Heart left ventricle (tissue), 16 donors: ENCODE results near the gene BAZ2A. TPM values are rescaled to one million over a fixed set of nuclear protein-coding genes. Genes with fewer than 3 reads are reported as not detected.

Source experiments
- ATAC-seq, 4 donors: fragments of 200-7000 bp; cut with Tn5 transposase; one replicate each; pipeline ENCODE4 v1.9.1; 2020 to 2022; ENCODE audit warnings: moderate library complexity in 4 of 4, mild to moderate bottlenecking in 3 of 4, moderate number of reproducible peaks in 1 of 4
- DNase-seq, 5 donors: peaks; one replicate each; pipeline ENCODE4 v3.0.0-alpha.2; 2020
- H3K27ac ChIP-seq, 12 donors: fragments of 200-600 bp; sonication (generic) in 4 of 12; one replicate each; pipeline versions ENCODE4 v1.5.0 to v1.8.0; 2016 to 2022; ENCODE audit warnings: mild to moderate bottlenecking in 2 of 12
- H3K27me3 ChIP-seq, 9 donors: fragments of 200-600 bp; sonication (generic) in 2 of 9; one replicate each; pipeline versions ENCODE4 v1.5.1 to v1.8.0; 2016 to 2022; ENCODE audit warnings: mild to moderate bottlenecking in 3 of 9
- H3K36me3 ChIP-seq, 9 donors: fragments of 200-600 bp; sonication (generic) in 2 of 9; one replicate each; pipeline versions ENCODE4 v1.5.0 to v1.8.0; 2018 to 2022; ENCODE audit warnings: mild to moderate bottlenecking in 2 of 9
- H3K4me1 ChIP-seq, 12 donors: fragments of 200-600 bp; sonication (generic) in 4 of 12; one replicate each; pipeline versions ENCODE4 v1.5.0 to v1.8.0; 2016 to 2022; ENCODE audit warnings: mild to moderate bottlenecking in 3 of 12
- H3K4me3 ChIP-seq, 12 donors: fragments of 200-600 bp; sonication (generic) in 4 of 12; one replicate each; pipeline versions ENCODE4 v1.5.0 to v1.8.0; 2017 to 2022; ENCODE audit warnings: mild to moderate bottlenecking in 9 of 12, moderate library complexity in 4 of 12
- H3K9me3 ChIP-seq, 12 donors: fragments of 200-600 bp; sonication (generic) in 4 of 12; one replicate each; pipeline versions ENCODE4 v1.5.0 to v1.8.0; 2016 to 2022; ENCODE audit warnings: mild to moderate bottlenecking in 1 of 12
- CTCF ChIP-seq, 12 donors: fragments of 200-600 bp; sonication (generic) in 4 of 12; IDR thresholded peaks; one replicate each; pipeline versions ENCODE4 v1.5.0 to v1.8.0; 2018 to 2022; ENCODE audit warnings: antibody characterized with exemption in 12 of 12, mild to moderate bottlenecking in 5 of 12
- POLR2A ChIP-seq, 2 donors: fragments of 450-650 bp; IDR thresholded peaks; one replicate each; pipeline ENCODE4 v1.6.1; 2017; ENCODE audit warnings: antibody characterized with exemption in 2 of 2, mild to moderate bottlenecking in 2 of 2, moderate library complexity in 2 of 2
- WGBS, 4 donors: extraction: QIAGEN DNeasy Blood & Tissue Kit in 2 of 4; methylation state at CpG; one replicate each; pipeline versions ENCODE4 v1.1.5 to v1.1.7; 2013 to 2018; 5-methylcytosine and 5-hydroxymethylcytosine counted together
- intact Hi-C, 10 donors: fragments of 100-400 bp; cut with DNase I; formaldehyde crosslinking; loops; one replicate each; pipeline versions ENCODE4 v1.11.1 to v1.14.2; 2022
- polyA plus RNA-seq, 2 donors: library from polyadenylated mRNA; stranded (reverse); fragments of 200-250 nt; gene quantifications; one replicate each; pipeline ENCODE4 v1.2.3, GENCODE V29; 2013
- total RNA-seq, 9 donors: library from RNA; depleted of rRNA in 2 of 9; stranded (reverse); fragments of >200 nt in 2 of 9; fragmentation: NEBNext Ultra II Directional in 3 of 9; extraction: Animal tissue kit (Norgen Biotek cat#: 25700) in 3 of 9; gene quantifications; one replicate each; pipeline versions ENCODE4 v1.1.0 to v1.2.4, GENCODE V29; 2016 to 2023
- donor health status: ischemic (EF 13 %, LVEDD 7.1; RV severe dilation, severe dysfunction).
- donor health status: healthy with polysubstance abuse.
- donor health status: DM: no; HTN: yes; CAD: no.
- donor health status: DM: no; HTN: no; CAD: no.
- donor health status: ischemic (EF 25% LVEDD 6.9; RV normal size, moderate dysfunction).
- donor health status: ischemic (EF 25% LVEDD 5.7; RV mildly dilated, moderate dysfunction).
- donor health status: healthy.
- donor health status: DM: yes; HTN: yes; CAD: no.
- donor health status: ischemic (EF 35%, LVEDD 5.7; RV mildly dilated, moderate dysfunction).
- donor health status: nonischemic (EF 11% LVEDD 7.7; RV severe dilation, severe dysfunction).
- donor health status: DM: yes; HTN: yes; CAD: no.
- donor health status: PGD.
- donor health status: ischemic (EF 29% LVEDD 5.4; RV normal size, mild dysfunction).
- donor health status: nonischemic (EF 23%, LVEDD 6.1; RV moderate dilation, normal function).

Gene BAZ2A
- total and polyA plus RNA-seq, 11 donors, result 25.2 to 71.5 (median 36.4) TPM

GRCh38 chr12:56551070-56551469, 79.1 kb downstream of the BAZ2A start:
- Histone ChIP-seq H3K27ac (no peak overlapping the region), H3K36me3 (peaks cover 0 to 16% (median 5%) of the 10 kb centered on the region in 9 donors), H3K27me3 (no peaks in the 10 kb centered on the region), H3K4me3 (no peak overlapping the region), H3K4me1 (peaks cover 0 to 24% (median 2%) of the 10 kb centered on the region in 12 donors), H3K9me3 (no peaks in the 10 kb centered on the region)
- intact Hi-C loops, result no loop called here
- TF ChIP-seq POLR2A (IDR thresholded peaks at IDR 0.05), result no peak
- TF ChIP-seq CTCF (IDR thresholded peaks at IDR 0.05), result no peak
- DNase-seq, result no peak
- ATAC-seq, result no peak
- 95 to 99% (median 96%) methylated on average over 5 of the region's 5 CpGs for WGBS, 4 donors

- DNase-seq (no peak), ATAC-seq (no peak)
- intact Hi-C loops, result no loop called here
- WGBS, 4 donors, result 79 to 96% (median 92%) methylated on average over 5 of the region's 5 CpGs
- peaks cover 0 to 13% (median 6%) of the 10 kb centered on the region in 9 donors for H3K36me3 ChIP-seq
- no peaks in the 10 kb centered on the region for H3K27me3 ChIP-seq
- no peak overlapping the region for H3K4me3 ChIP-seq
- no peaks in the 10 kb centered on the region for H3K9me3 ChIP-seq
- H3K27ac ChIP-seq, result no peak overlapping the region
- TF ChIP-seq CTCF (IDR thresholded peaks at IDR 0.05), result no peak
- no peak for TF ChIP-seq POLR2A (IDR thresholded peaks at IDR 0.05)
- H3K4me1 ChIP-seq, result peaks cover 0 to 6% (median under 1%) of the 10 kb centered on the region in 12 donors
Measured at GRCh38 chr12:56546680-56547079, 83.4 kb downstream of the BAZ2A start.

Other genes with a start within 250 kb of the BAZ2A start
- gene TIMELESS, start 180.9 kb downstream of the BAZ2A start, total RNA-seq, result 1 to 10 TPM; 1.1 to 7.3 (median 2.4) TPM
- 1 to 10 TPM; 1.5 to 4.1 TPM for gene TIMELESS, start 180.9 kb downstream of the BAZ2A start, polyA plus RNA-seq
- under 1 TPM in 2 of 9 donors, not detected in 7; 0.28 to 0.32 TPM for gene MIP, start 175.7 kb downstream of the BAZ2A start, total RNA-seq
- not detected for gene MIP, start 175.7 kb downstream of the BAZ2A start, polyA plus RNA-seq
- 1 to 10 TPM; 2.2 to 4.7 (median 3.0) TPM for gene SPRYD4, start 161.7 kb downstream of the BAZ2A start, total RNA-seq
- gene SPRYD4, start 161.7 kb downstream of the BAZ2A start, polyA plus RNA-seq, result 1 to 10 TPM; 2.1 to 2.9 TPM
- 1 to 10 TPM in 4 of 9 donors, under 1 TPM in 5; 0.28 to 1.5 (median 0.82) TPM for gene GLS2, start 142.2 kb downstream of the BAZ2A start, total RNA-seq
- under 1 TPM; 0.33 to 0.50 TPM for gene GLS2, start 142.2 kb downstream of the BAZ2A start, polyA plus RNA-seq
- gene RBMS2, start 108.5 kb downstream of the BAZ2A start, total RNA-seq, result 10 to 100 TPM; 15.8 to 37.3 (median 30.1) TPM
- 10 to 100 TPM in 1 of 2 donors, 1 to 10 TPM in 1; 8.8 to 13.3 TPM for gene RBMS2, start 108.5 kb downstream of the BAZ2A start, polyA plus RNA-seq
- gene ATP5F1B, start 15.7 kb upstream of the BAZ2A start, total RNA-seq, result 1,000 to 10,000 TPM; 1,755 to 3,502 (median 2,732) TPM
- gene ATP5F1B, start 15.7 kb upstream of the BAZ2A start, polyA plus RNA-seq, result 1,000 to 10,000 TPM; 1,436 to 2,223 TPM
- gene PTGES3, start 58.0 kb upstream of the BAZ2A start, total RNA-seq, result 100 to 1,000 TPM in 6 of 9 donors, 10 to 100 TPM in 3; 48.0 to 120 (median 103) TPM
- 100 to 1,000 TPM in 1 of 2 donors, 10 to 100 TPM in 1; 54.6 to 125 TPM for gene PTGES3, start 58.0 kb upstream of the BAZ2A start, polyA plus RNA-seq
- 100 to 1,000 TPM; 361 to 741 (median 537) TPM for gene NACA, start 95.0 kb upstream of the BAZ2A start, total RNA-seq
- 1,000 to 10,000 TPM in 1 of 2 donors, 100 to 1,000 TPM in 1; 848 to 1,208 TPM for gene NACA, start 95.0 kb upstream of the BAZ2A start, polyA plus RNA-seq
- gene PRIM1, start 122.0 kb upstream of the BAZ2A start, total RNA-seq, result 1 to 10 TPM; 2.4 to 6.1 (median 3.3) TPM
- 1 to 10 TPM; 2.6 to 4.1 TPM for gene PRIM1, start 122.0 kb upstream of the BAZ2A start, polyA plus RNA-seq
- 1 to 10 TPM in 1 of 9 donors, not detected in 8; 7.4 TPM for gene HSD17B6, start 133.0 kb upstream of the BAZ2A start, total RNA-seq
- gene HSD17B6, start 133.0 kb upstream of the BAZ2A start, polyA plus RNA-seq, result under 1 TPM in 1 of 2 donors, not detected in 1; 0.10 TPM